Lower leg skin (tissue), 3 donors: Measurements from ENCODE around the gene PRPF19.

Experiments
- CTCF ChIP-seq, 3 donors: fragments of 450-650 bp; IDR thresholded peaks; one replicate each; pipeline ENCODE4 v1.5.1; 2016; ENCODE audit warnings: antibody characterized with exemption in 3 of 3, mild to moderate bottlenecking in 3 of 3, moderate library complexity in 2 of 3
- POLR2A ChIP-seq, 2 donors: fragments of 450-650 bp; IDR thresholded peaks; one replicate each; pipeline ENCODE4 v1.6.1; 2016 to 2017; ENCODE audit warnings: antibody characterized with exemption in 2 of 2, mild to moderate bottlenecking in 1 of 2, moderate library complexity in 1 of 2

- TF ChIP-seq POLR2A (IDR thresholded peaks at IDR 0.05) (no peak), CTCF (IDR thresholded peaks at IDR 0.05) (no peak)
These were observed 48.0 kb upstream of the PRPF19 start for GRCh38 chr11:60954421-60954820.
